Fibroblast of skin of back (primary cell): Measurements from ENCODE around the gene AMOTL2.

Experiments used
- DNase-seq: peaks from one replicate; pipeline ENCODE4 v3.0.0-alpha.2; 2013

The AMOTL2 gene

DNA sequence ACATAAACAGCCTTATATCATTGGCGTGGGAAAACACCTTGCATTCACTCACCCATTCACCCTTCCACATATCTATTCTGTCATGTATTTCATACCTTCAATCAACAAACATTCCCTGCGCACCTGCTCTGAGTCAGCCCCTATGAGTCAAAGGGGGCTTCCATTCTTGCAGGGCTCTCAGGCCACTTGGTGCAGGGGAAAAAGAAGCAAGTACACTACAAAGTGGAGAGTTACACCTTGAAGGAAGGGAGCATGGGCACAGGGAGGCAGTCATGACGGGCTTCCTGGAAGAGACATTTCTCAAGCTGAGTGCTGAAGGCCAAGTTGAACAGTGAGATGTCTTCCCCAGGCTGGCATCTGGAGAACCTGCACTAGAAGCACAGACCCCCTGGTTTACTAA, 4.6 kb upstream of the AMOTL2 start:
- DNase-seq: no peak

DNA sequence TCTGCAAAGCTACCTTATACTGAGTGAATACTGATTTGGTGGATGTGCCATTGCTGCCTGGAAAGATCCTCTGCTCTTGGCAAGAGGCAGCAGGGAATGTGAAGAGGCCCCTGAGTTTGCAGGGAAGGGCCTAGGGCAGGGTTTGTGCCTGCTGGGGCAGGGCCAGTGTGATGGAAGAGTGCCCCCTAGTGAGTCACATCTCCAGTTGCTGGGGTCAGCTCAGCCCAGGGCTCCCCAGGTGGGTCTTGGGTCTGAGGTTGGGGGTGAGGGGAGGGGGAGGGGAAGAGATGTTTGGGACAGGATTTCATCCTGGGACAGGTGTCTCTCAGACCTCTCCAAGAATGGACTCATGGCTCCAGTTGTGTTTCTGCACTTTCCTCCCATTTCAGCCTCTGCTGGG, 4.1 kb upstream of the AMOTL2 start:
- no peak for DNase-seq

DNA sequence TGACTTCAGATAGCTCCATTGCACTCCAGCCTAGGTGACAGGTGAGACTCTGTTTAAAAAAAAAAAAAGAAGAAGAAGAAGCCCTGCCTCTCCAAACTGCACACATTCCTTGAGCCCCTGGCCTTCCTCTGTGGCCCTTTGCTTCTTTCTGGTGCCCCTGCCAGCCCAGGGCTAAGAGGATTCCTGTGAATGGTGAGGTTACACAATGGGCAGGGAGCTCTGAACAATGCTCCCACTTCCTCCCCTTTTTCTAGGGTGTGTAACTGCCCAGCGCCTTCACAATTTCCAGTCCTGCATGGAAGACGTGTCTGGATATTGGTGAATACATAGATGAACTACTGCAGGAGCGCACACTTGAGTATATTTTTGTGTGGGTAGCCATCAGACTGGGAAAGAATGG, 3.6 kb upstream of the AMOTL2 start:
- no peak for DNase-seq

DNA sequence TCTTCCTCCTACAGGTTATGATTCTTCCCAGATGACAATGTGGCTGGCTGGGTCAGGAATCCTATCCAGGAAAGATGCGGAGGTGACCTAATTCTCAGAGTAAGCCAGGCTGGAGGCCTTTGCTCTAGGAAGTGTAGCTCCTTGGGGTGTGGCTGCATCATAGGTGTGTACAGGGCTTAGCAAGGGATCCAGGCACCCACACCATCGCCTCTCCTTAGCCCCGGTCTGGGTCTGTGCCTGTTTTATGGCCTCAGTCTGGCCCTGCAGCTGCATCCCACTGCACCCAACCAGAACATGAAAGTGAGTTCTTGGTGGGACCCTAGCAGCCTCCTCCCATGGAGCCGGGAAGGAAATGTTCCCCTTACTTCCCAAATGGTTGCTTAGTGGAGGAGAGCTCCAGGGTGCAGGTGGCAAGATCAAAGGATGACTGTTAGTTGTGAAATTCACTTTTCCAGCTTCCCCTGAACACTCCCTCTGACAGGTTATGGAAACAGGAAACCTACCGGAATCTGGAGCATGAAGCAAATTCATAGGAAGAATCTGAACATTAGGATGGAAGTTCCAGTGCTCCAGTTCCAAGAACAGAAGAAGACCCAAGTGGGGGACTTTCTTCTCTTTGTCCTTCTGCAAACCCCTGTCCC, 2.7 kb upstream of the AMOTL2 start:
- no peak for DNase-seq

DNA sequence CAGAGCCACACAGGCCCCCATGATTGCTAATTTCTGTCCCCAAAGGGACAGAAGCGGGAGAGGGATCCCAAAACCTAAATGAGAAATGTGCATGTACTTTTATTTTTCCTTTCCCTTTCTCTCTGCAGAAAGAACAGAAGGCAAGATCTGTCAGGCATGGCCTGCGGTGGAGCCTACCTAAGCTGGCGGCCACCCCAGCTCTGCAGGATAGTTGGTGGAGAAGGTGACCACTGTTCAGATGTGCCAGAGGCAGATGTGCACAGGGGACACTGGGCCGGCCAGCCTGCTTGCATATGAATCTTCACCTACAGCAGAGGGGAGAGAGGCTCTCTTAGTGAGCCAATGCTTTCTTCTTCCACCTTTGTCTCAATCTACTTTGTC, 2.1 kb upstream of the AMOTL2 start:
- no peak for DNase-seq

DNA sequence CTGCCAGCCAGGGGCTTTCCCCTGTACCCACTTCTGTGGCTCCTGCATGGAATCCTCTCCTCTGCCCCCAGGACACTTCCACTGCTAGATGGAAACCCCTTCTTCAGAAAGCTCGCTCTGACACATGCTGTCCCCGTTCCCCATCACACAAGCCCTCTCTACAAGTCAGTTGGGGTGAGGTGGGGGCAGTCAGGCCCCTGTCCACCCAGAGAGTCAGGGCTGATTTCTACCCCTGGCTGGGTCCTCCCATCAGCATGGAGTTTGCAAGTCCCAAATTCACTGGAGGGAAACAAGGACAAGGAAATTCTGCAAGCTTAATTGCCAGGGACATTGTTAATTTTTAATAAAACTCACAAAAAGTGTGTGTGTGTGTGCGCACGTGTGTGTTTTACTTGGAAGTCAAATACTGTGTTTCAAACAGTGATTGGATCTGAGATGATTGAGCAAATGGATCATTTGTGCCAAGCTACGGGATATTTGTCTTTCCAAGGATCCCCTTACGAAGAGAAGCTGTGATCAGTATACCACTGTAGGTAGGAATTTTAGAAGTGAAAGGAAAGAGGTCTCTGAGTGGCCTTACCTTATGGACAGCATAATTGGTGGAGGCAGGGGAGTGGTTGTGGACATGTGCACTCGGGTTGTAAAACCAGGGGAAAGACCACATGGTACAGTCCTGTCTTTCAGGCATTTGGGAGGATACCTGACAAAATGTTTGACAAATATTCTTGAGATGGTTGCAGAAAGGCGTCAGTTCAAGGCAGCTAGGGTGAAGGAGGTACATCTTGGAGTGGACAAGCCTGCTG, 1.5 kb upstream of the AMOTL2 start:
- DNase-seq: no peak

DNA sequence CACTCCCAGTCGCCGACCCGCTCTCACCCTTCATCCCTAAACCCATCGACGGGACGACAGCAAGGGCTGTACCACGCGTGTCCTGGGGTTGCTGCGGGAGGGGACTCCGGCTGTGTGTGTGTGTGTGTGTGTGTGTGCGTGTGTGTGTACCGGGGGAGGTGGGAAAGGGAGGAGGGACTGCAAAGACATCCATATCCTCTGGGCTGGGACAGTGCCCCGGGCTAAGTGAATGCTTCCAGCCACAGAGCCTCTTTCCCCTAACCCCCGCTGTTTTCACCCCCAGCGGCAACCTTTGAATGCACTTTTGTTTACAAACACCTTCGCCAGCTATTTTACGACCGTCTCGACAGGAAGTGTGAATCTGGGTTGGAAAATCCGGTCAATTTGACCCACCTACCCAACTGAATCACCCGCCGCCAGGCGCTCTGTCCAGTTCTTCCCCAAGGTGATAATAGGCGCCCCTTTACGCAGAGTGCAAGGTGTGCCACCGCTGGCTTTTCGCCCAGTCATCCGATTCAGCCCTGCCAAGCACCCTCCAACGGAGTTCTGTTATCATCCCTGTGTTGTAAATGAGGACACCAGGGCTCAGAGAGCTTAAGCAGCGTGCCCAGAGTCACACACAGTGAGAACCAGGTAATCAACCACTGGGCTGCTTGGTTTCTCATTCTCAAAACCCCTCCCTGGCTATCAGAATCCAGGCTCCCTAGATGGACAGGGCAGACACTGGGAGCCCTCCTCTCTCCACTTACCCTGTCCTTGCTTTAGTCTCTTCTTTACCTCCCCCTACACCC, 739 bp upstream of the AMOTL2 start:
- DNase-seq: no peak

DNA sequence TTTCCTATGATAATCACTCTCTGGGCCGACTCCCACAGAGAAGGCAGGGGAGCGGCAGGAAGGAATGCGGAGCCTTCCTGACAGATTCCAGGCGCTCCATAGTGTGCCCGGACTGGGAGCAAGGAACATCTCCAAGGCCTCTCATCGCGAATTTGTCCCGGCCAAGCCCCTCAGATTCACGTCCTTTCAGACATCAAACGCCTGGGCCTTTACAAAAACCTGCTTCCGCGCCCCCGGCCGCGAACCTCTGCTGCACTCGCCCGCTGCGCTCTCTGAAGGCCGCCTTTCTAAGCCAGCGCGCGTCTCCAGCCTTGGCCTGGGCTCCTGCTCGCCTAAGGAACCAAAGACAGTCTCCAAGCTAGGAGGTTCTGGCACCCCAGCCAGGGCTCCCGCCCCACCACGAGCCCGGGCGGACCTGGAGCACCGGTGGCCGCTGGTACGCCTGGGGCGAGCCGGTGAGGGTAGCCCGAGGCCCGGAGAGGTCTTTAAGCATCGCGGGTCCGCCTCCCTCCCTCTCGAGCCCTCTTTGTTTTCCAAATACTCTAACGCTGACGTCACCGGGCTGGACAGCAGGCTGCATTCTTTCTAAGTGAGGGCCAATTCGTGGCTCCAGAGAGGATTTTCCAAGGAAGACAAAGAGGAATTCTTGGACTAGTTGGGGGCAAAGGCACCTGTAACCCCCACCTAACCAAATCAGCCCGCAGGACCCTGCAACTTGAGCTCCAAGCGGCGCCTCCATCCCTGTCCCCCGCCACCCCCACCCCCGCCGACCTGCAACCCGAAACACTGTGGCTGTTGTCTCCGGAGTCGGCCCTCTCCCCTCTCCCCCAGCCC, 759 bp downstream of the AMOTL2 start:
- peak; percentile 97 for DNase-seq

DNA sequence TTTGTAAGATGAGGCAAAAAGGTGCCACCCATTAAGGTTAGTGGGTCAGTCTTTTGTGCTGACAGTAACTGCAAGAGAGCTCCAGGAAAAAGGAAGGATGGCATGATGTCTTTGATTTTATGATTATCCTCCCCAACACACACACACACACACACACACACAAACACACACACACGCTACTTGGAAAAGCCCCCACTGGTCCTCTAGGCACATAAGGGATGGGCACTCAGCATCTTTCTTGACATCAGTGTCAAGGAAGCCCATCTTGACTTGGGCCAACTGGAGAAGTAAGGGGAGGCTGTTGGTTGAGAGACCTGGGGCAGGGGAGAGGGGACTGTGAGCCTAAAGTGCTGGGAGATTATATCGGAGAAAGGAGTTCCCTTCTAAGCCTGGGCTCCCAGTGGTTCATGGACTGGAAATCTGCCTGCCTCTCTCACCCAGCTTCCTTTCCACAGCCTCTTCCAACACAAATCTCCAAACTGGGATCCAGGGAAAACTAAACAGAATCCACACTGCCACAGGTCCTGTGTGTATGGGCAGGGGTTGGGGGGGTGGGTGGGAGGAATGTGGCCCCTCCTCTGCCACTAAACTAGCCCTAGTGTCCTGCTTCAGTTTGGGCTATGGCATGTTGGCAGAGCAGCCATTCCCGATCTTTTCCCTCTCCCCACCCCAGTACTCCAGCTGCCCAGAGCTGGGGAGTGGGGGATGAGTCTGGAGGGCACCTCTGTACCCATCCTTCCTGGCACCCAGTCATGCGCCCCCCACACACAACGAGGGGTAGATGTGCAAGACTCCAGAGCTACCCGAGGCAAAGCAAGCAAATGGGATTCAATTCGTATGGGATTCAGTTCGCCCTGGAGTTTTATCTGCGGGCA, 1.6 kb downstream of the AMOTL2 start:
- DNase-seq: no peak

DNA sequence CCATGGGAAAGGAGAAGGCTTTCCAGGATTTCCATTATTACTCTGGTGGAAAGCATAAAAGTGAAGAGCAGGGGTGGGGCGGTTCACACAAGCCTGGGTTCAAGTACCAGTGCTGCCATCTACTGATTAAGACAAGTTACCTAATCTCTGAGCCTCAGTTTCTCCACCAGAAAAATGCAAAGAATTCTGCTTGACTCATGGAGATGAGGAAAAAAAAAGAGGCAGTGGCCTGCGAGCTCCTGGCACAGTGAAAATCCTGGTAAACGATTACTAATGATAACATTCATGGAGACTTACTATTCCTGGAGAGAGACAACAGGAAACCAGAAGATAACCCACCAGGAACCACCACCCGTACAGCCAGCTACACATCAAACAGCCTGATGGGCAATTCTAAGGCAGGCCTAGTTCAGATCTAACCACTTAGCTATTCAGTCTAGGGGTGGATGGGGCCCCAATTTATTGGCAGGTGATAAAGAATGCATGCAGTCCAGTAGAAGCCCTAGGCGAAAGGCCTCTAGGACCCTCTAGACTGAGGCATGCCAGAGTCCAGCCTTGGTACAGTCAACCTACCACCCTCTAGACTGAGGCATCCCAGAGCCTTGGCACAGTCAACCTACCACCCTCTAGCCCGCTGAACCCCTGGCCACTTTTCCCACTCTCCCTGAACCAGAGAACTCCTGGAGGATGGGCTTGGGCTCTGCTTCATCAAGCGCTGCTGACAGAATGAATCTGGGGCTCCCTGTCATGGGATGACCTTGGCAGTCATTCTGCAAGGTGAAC, 2.5 kb downstream of the AMOTL2 start:
- peak; percentile 73 for DNase-seq

DNA sequence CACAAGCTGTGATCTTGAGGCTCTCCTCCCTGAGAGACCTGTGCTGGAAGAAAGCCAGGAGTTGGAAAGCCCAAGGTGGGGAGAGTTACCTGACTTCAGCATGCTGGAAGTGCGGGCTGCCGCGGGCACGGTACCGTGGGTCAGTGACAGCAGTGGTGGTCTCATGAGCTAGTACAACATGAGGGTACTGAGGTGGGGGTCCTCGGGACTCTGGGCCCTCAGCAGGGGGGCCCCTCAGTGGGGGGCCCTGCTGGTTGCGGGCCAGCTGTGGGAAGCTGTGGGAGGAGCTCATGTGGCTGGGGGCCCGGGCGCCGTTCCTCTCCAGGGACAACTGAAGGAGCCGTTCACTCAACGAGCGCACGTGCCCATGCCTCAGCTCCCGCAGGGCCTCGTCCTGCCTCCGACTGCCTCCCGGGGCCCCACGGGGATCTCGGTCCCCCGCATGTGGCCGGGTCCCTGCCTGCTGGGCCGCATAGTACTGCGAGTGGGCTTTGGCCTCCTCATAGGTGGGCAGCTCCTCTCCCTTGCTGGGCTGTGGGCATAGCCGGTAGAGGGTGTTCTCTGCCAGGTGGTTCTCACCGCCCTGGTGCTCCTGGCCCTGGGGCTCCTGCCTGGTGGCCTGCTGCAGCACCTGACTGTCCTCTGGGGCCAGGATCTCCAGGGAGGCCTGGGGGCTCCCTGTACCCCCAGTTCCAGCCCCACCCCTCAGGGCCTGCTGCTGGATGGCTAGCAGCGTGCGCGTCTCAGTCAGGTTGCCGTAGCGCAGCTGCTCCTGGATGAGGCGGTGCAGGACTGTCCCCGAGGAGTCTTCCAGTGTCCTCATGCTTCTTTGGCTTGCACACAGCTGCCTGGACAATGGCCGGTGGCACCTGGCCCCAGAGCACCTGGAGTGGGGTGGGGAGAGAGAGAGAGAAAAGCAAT, 3.4 kb downstream of the AMOTL2 start:
- no peak for DNase-seq

DNA sequence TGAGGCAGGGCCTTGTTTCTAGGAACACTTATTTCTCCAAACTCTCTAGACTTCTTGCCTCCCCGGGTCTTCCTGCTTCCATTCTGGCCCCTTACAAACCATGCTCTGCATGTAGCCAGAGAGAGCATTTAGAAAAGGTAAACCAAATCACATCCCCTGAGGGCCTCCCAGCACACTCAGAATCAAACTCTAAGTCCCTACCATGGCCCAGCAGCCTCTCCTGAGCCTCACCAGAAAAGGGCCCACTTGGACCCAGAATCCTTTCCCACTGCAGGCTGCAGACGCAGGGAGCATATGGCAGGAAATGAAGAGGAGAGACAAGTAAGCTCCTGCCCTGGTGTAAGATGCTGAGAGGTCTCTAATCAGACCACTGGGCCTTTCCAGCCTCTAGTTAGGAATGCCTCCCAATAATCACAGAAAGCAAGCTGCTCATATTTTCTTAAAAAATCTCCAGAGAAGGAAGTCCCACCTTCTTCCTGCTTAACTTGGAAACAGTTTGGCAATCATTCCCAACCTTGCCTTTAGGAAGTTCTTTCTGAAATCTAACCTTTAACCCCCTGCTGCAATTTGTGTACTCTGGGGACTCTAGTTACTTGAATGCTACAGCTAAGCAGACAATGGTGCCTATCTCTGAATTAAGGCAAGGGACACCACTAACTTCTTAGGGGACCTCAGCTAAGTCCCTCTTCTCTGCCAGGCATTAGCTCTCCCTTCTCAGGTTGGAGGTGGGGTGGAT, 4.2 kb downstream of the AMOTL2 start:
- DNase-seq: no peak

DNA sequence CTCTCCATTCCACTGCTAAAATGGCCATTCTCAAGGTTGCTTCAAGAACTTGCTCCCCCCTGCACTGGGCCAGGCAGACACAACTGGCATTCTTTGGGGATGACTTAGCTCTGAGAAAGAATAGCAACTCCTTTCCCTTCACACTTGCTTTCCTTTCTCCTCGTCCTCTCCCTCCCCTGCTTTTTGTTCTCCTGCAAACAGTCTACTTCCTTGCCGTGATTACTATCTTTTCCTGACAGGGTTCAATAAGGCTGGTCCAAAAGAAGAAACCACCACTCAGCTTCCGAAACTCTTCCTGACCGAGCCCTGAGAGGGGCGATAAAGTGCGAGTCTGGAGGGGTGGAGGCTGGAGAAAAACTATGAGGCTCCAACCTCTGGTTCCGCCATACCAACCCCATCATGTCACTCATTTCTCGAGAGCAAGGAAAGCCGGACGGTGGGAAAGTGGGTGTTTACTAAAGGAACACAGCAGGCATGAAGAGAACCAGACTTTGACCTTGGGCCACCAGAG, 5.0 kb downstream of the AMOTL2 start:
- peak; percentile 92 for DNase-seq

DNA sequence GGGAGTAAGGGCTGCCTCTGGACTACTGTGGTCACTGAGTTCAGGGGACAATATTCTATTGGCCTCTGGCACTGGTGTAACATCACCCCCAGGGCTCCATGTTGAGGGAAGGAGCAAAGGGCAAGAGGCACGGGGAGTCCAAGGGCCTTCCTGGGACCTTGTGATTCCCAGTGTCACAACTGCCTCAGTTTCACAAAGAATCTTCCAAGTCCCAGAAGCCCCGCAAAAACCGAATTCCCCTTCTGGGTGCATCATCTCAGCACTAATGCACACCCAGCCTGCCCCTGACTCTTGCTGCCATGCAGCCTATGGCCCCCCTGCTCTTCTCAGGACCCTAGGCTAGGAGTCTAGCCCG, 5.5 kb downstream of the AMOTL2 start:
- DNase-seq: no peak

DNA sequence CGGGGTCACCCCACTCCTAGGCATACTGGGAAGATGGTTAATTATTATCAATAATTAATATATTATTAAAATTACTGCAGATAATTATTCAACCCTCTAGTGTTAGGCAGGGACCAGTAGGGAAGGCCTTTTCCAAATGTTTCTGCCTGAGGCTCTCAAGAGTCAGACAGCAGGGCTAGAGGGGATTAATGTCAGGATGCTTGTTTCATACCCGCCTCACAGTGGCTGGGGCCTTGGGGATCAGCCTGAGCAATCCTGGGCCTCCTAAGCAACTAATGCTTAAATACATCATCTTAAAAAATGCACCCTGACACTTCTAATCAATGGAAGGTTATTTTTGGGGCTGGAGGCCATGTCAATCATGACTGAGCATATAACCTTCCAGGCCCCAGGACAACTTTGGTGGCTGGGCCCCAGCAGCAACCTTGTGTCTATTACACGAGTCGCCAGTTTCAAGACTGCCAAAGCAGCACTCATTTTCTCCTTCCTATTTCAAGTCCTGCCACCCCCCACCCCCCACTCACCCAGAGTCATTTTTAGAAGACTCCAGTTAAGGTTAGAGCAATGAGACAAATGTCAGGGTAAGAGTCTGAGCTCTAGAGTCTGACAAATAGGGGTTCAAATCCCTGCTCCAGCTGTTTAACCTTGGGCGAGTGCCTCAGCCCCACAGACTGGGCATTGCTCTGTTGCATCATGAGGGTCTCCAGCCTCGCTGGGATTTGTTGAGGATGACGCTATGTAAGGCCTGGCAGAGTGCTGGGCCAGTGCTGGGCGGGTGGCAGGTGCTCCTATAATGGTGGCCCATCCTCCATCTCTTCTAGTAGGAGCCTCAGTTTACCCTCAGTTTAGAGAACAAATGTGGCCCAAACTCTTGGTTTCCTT, 6.1 kb downstream of the AMOTL2 start:
- no peak for DNase-seq

DNA sequence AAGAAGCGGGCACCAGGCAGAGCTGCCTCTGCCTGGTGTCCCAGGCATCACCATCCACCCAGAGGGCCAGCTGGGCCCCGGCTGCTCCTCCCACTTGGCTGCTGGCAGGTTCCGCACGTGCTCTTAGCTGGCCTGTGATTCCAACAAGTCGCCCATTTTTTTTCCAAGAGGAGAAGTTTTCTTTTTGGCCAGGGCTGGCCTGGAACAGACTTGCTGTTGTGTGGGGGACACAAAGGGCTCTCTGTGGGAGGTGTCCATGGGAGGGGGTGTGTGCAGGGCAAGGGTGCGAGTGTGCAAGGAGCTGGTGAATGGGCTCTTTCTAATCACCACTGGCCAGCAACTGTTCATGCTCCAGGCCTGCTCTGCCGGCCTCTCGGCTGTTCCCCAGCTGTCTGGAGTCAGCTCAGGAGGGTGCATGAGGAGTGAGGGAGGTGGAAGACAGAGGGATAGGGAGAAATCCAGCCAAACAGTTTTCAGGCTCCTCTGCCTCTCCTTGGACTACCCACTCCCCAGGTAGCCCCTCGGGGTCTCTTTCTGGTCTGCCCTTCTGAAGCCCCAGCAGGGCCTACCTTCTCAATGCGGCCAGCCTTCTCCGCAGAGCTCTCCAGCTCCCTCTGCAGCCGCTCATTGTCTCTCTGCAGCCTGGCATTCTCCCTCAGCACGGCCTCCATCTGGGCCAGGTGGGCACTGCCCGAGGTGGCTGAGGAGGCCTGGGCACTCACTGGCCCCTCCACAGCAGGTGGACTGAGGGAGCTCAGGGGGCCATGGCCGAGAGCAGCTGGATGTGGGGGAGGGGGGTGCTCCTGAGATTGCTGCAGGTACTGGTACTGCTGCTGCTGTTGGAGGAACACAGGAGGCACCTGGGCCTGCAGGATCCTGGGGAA, 7.1 kb downstream of the AMOTL2 start:
- no peak for DNase-seq
